H1 (cell line): Measurements from ENCODE around the gene KNCN. TPM values are rescaled to one million over a fixed set of nuclear protein-coding genes. Genes with fewer than 3 reads are reported as not detected.

Experiments
- BCL11A ChIP-seq, 2 experiments: IDR thresholded peaks; one replicate each; pipeline ENCODE4 v1.6.1; 2011; ENCODE audit warnings: low read depth in 2 of 2, low read length in 2 of 2, mild to moderate bottlenecking in 2 of 2
- BRCA1 ChIP-seq: IDR thresholded peaks from 2 replicates; pipeline ENCODE4 v1.6.1; 2012; ENCODE audit warnings: low read depth, low read length, improper control_type of control experiment
- E2F6 ChIP-seq: IDR thresholded peaks from 2 replicates; pipeline ENCODE4 v1.6.1; 2012; ENCODE audit warnings: inconsistent platforms
- EGR1 ChIP-seq: IDR thresholded peaks from 2 replicates; pipeline ENCODE4 v1.6.1; 2011; ENCODE audit warnings: low read depth, low read length, borderline replicate concordance
- GTF2F1 ChIP-seq: IDR thresholded peaks from 2 replicates; pipeline ENCODE4 v1.6.1; 2012; ENCODE audit warnings: low read depth, low read length, improper control_type of control experiment, borderline replicate concordance
- POLR2A ChIP-seq, 2 experiments: IDR thresholded peaks; 1 replicate in 1 of 2; 2 replicates in 1 of 2; pipeline ENCODE4 v1.6.1; 2011; ENCODE audit warnings: low read depth in 2 of 2, low read length in 2 of 2, mild to moderate bottlenecking in 2 of 2; ENCODE audit errors: control extremely low read depth in 1 of 2
- SIN3A ChIP-seq, 2 experiments: IDR thresholded peaks in 1 of 2; conservative IDR thresholded peaks in 1 of 2; 2 replicates each; pipeline ENCODE4 v1.6.1; 2011 to 2012; ENCODE audit warnings: low read length in 2 of 2, improper control_type of control experiment in 1 of 2, low read depth in 1 of 2, mild to moderate bottlenecking in 1 of 2
- TAF7 ChIP-seq: optimal IDR thresholded peaks from 2 replicates; pipeline ENCODE3; 2011; ENCODE audit warnings: low read depth, mild to moderate bottlenecking, inconsistent platforms, low read length, moderate library complexity, borderline replicate concordance
- polyA plus RNA-seq, 7 experiments: library from polyadenylated mRNA; depleted of rRNA in 3 of 7; stranded (reverse) in 5 of 7; unstranded in 2 of 7; fragments of >200 nt in 5 of 7; fragments of 200-250 nt in 2 of 7; gene quantifications; 1 replicate in 5 of 7; 2 replicates in 1 of 7; 4 replicates in 1 of 7; pipeline versions ENCODE4 v1.2.1 to v1.2.3, GENCODE V29; 2011 to 2013; ENCODE audit warnings: missing spikeins in 2 of 7, mixed read lengths in 2 of 7
- total RNA-seq: library from RNA; stranded (reverse); fragmentation: NEBNext Ultra II Directional; extraction: Animal tissue kit (Norgen Biotek cat#: 25700); gene quantifications from 2 replicates; pipeline ENCODE4 v1.2.1, GENCODE V29; 2021

Gene KNCN
- total and polyA plus RNA-seq, 2 of the 8 experiments (the other 6 are each of a cell fraction or from before 2014, with no cell fraction given) = not detected

GRCh38 chr1:46568461-46568891, 17.0 kb upstream of the KNCN start (continued):
- TF ChIP-seq POLR2A (IDR thresholded peaks at IDR 0.05; ENCODE audit: control extremely low read depth in 1 of 2, low read depth in 2 of 2, low read length in 2 of 2) (no peak), GTF2F1 (no peak), BRCA1 (no peak), E2F6 (no peak), EGR1 (no peak), SIN3A (conservative IDR thresholded peaks at IDR 0.05 in 1 of 2, IDR thresholded peaks at IDR 0.05 in 1 of 2; ENCODE audit: low read depth in 1 of 2, low read length in 2 of 2) (no peak), TAF7 (no peak), BCL11A (IDR thresholded peaks at IDR 0.05; ENCODE audit: low read depth in 2 of 2, low read length in 2 of 2) (no peak)
